Activated CD4-positive, alpha-beta memory T cell treated with anti-CD3 and anti-CD28 coated beads, Interleukin-2, amount 10 ng/mL, durations not matched to agents 7 days and 5 days (primary cell): Measurements from ENCODE around the gene NOTCH2. TPM values are rescaled to one million over a fixed set of nuclear protein-coding genes. Genes with fewer than 3 reads are reported as not detected.

Experiments used
- CTCF ChIA-PET: fragments of 350-600 bp; sonication (Branson Sonifier 250); formaldehyde crosslinking; loops from one replicate; lab custom pipeline; 2021; ENCODE audit warnings: antibody characterized with exemption, inconsistent platforms; lab: Charles Lee
- POLR2A ChIA-PET: fragments of 350-600 bp; sonication (Branson Sonifier 250); formaldehyde crosslinking; loops from one replicate; lab custom pipeline; 2021; ENCODE audit warnings: antibody characterized with exemption; lab: Charles Lee
- DNase-seq: peaks from one replicate; pipeline ENCODE4 v3.0.0-alpha.2; 2020
- H3K27ac Mint-ChIP-seq: one replicate; pipeline ENCODE4 v1.8.0; 2021; ENCODE audit warnings: mild to moderate bottlenecking, mixed read lengths
- H3K27me3 Mint-ChIP-seq: one replicate; pipeline ENCODE4 v1.8.0; 2021; ENCODE audit warnings: mixed read lengths
- H3K36me3 Mint-ChIP-seq: one replicate; pipeline ENCODE4 v1.8.0; 2021; ENCODE audit warnings: low read depth, mixed read lengths
- H3K4me1 Mint-ChIP-seq: one replicate; pipeline ENCODE4 v1.8.0; 2021; ENCODE audit warnings: mixed read lengths
- H3K4me3 Mint-ChIP-seq: one replicate; pipeline ENCODE4 v1.8.0; 2021; ENCODE audit warnings: mild to moderate bottlenecking, mixed read lengths
- H3K9me3 Mint-ChIP-seq: one replicate; pipeline ENCODE4 v1.8.0; 2021; ENCODE audit warnings: mixed read lengths
- total RNA-seq, 2 experiments: library from RNA; stranded (reverse); gene quantifications; one replicate each; pipeline ENCODE4 v1.2.3, GENCODE V29; 2021

NOTCH2 gene
- total RNA-seq, 2 experiments from 2014 or later, result 81.9 to 88.7 TPM

DNA sequence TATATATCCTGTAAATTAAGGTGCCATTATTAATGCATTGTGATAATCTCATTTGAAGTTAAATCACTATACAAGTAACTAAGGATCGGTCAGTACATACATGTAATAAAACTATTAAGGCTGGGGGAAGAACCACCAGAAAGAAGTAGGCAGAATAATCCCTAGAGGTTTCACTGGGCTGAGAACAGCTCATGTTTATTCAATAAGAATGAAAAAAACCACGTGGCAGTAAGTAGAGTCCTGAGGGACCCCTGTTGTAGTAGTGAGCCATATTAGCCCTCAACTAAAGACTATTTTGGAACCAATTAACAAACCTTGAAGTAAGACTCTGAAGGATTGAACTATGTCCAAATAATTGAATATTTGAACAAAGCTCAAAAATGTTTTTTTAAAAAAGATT, 126.2 kb downstream of the NOTCH2 start:
- peaks cover 39% of the 10 kb centered on the region for H3K36me3 Mint-ChIP-seq
- H3K9me3 Mint-ChIP-seq, result no peaks in the 10 kb centered on the region
- ChIA-PET CTCF (interaction anchor here (0.5 to 1.2 kb wide), 3 partner anchors 9 to 24 kb away, joined by 3 to 7 read pairs (median 4); no protein-coding TSS in a partner anchor), POLR2A (no interaction called here)
- H3K27me3 Mint-ChIP-seq, result no peaks in the 10 kb centered on the region
- H3K4me3 Mint-ChIP-seq, result no peak overlapping the region
- DNase-seq, result no peak
- H3K27ac Mint-ChIP-seq, result no peak overlapping the region
- no peaks in the 10 kb centered on the region for H3K4me1 Mint-ChIP-seq

GRCh38 chr1:119941392-119941791, 128.1 kb downstream of the NOTCH2 start:
- POLR2A ChIA-PET, result interaction anchor here (1.3 kb wide), 1 partner anchor 9 kb away, joined by 3 read pairs; no protein-coding TSS in a partner anchor
- no peak for DNase-seq
- no peaks in the 10 kb centered on the region for H3K27me3 Mint-ChIP-seq
- CTCF ChIA-PET, result interaction anchor here (1.2 kb wide), 1 partner anchor 27 kb away, joined by 4 read pairs; no protein-coding TSS in a partner anchor
- H3K27ac Mint-ChIP-seq, result peak overlapping the region; percentile 14
- H3K9me3 Mint-ChIP-seq, result no peaks in the 10 kb centered on the region
- no peak overlapping the region for H3K4me3 Mint-ChIP-seq
- peaks cover 44% of the 10 kb centered on the region for H3K36me3 Mint-ChIP-seq
- H3K4me1 Mint-ChIP-seq, result no peaks in the 10 kb centered on the region

GRCh38 chr1:119940697-119941096, 128.8 kb downstream of the NOTCH2 start:
- CTCF ChIA-PET, result interaction anchor here (0.8 to 1.2 kb wide), 3 partner anchors 8 to 27 kb away, joined by 3 to 4 read pairs (median 3); no protein-coding TSS in a partner anchor
- POLR2A ChIA-PET, result interaction anchor here (1.3 kb wide), 1 partner anchor 9 kb away, joined by 3 read pairs; no protein-coding TSS in a partner anchor

GRCh38 chr1:119937198-119937597, 132.3 kb downstream of the NOTCH2 start:
- no peaks in the 10 kb centered on the region for H3K4me1 Mint-ChIP-seq
- no peak overlapping the region for H3K27ac Mint-ChIP-seq
- H3K36me3 Mint-ChIP-seq, result peaks cover 80% of the 10 kb centered on the region
- POLR2A ChIA-PET, result no interaction called here
- H3K4me3 Mint-ChIP-seq, result no peak overlapping the region
- CTCF ChIA-PET, result interaction anchor here (1.1 to 1.2 kb wide), 2 partner anchors 12 to 13 kb away, joined by 3 to 4 read pairs; no protein-coding TSS in a partner anchor
- peaks cover 7% of the 10 kb centered on the region for H3K9me3 Mint-ChIP-seq
- DNase-seq, result no peak
- H3K27me3 Mint-ChIP-seq, result no peaks in the 10 kb centered on the region

More at GRCh38 chr1:119940697-119941096, 128.8 kb downstream of the NOTCH2 start:
- no peaks in the 10 kb centered on the region for H3K9me3 Mint-ChIP-seq
- H3K4me3 Mint-ChIP-seq, result no peak overlapping the region
- peaks cover 48% of the 10 kb centered on the region for H3K36me3 Mint-ChIP-seq
- DNase-seq, result no peak
- no peak overlapping the region for H3K27ac Mint-ChIP-seq
- no peaks in the 10 kb centered on the region for H3K4me1 Mint-ChIP-seq
- no peaks in the 10 kb centered on the region for H3K27me3 Mint-ChIP-seq

- H3K27ac Mint-ChIP-seq, result no peak overlapping the region
- peaks cover 71% of the 10 kb centered on the region for H3K36me3 Mint-ChIP-seq
- H3K9me3 Mint-ChIP-seq, result peaks cover 7% of the 10 kb centered on the region
- CTCF ChIA-PET, result interaction anchor here (1.5 kb wide), 1 partner anchor 127 kb away, joined by 4 read pairs; no protein-coding TSS in a partner anchor
- no peaks in the 10 kb centered on the region for H3K4me1 Mint-ChIP-seq
- POLR2A ChIA-PET, result no interaction called here
- no peak for DNase-seq
- no peak overlapping the region for H3K4me3 Mint-ChIP-seq
- H3K27me3 Mint-ChIP-seq, result no peaks in the 10 kb centered on the region
Measured at GRCh38 chr1:119935915-119936314, 133.5 kb downstream of the NOTCH2 start.

GRCh38 chr1:119935373-119935772, 134.1 kb downstream of the NOTCH2 start:
- Mint-ChIP-seq H3K27me3 (no peaks in the 10 kb centered on the region), H3K4me3 (no peak overlapping the region), H3K9me3 (peaks cover 7% of the 10 kb centered on the region), H3K27ac (no peak overlapping the region), H3K4me1 (no peaks in the 10 kb centered on the region), H3K36me3 (peaks cover 67% of the 10 kb centered on the region)
- DNase-seq, result no peak
- CTCF ChIA-PET, result interaction anchor here (1.5 kb wide), 1 partner anchor 126 kb away, joined by 4 read pairs; no protein-coding TSS in a partner anchor
- POLR2A ChIA-PET, result no interaction called here

DNA sequence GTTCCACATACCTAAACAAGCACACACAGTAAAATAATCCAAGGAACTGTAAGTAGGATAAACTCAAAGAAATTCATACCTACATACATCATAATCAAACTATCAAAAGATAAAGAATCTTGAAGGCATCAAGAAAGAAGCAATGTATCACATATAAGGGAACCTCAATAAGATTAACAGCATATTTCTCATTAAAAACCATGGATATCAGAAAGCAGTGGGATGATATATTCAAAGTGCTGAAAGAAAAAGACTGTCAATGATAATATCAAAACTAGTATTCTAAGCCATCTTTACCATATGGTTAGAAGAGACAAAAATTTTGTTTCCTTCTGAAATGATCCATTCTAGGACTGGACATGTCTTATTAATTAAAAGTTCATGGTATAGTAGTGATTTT, 136.1 kb downstream of the NOTCH2 start:
- peaks cover 61% of the 10 kb centered on the region for H3K36me3 Mint-ChIP-seq
- no peak overlapping the region for H3K4me3 Mint-ChIP-seq
- no peaks in the 10 kb centered on the region for H3K27me3 Mint-ChIP-seq
- no peak overlapping the region for H3K27ac Mint-ChIP-seq
- no peaks in the 10 kb centered on the region for H3K4me1 Mint-ChIP-seq
- H3K9me3 Mint-ChIP-seq, result peaks cover 7% of the 10 kb centered on the region
- ChIA-PET CTCF (no interaction called here), POLR2A (no interaction called here)
- no peak for DNase-seq

- DNase-seq, result no peak
- CTCF ChIA-PET, result no interaction called here
- Mint-ChIP-seq H3K36me3 (peaks cover 52% of the 10 kb centered on the region), H3K4me1 (no peaks in the 10 kb centered on the region), H3K9me3 (peaks cover 7% of the 10 kb centered on the region), H3K4me3 (no peak overlapping the region), H3K27me3 (no peaks in the 10 kb centered on the region), H3K27ac (no peak overlapping the region)
- POLR2A ChIA-PET, result no interaction called here
Measured at GRCh38 chr1:119929643-119930315, 139.7 kb downstream of the NOTCH2 start.

DNA sequence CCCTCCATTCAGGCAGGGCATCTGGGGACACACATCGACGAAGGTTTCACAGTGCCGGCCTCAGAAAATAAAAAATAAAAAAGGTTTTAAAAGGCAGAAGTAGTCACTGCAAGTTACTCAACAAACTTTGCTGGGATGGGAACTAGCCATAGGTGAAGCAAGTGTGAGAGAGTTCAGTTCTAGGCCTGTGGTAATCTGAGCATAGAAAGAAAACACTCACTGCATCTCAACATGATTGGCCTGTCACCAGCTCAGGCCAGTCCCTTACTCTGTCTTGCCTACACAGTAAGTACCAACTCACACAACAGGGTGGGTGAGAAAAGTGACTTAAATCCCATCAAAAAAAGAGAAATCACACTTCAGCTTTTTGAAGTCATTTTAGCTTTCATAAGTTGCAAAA, 142.9 kb downstream of the NOTCH2 start:
- no peak for DNase-seq
- ChIA-PET POLR2A (interaction anchor here (1.1 kb wide), 1 partner anchor 28 kb away, joined by 3 read pairs; no protein-coding TSS in a partner anchor), CTCF (no interaction called here)
- Mint-ChIP-seq H3K4me3 (no peak overlapping the region), H3K36me3 (peaks cover 56% of the 10 kb centered on the region), H3K9me3 (no peaks in the 10 kb centered on the region), H3K27me3 (no peaks in the 10 kb centered on the region), H3K4me1 (no peaks in the 10 kb centered on the region), H3K27ac (no peak overlapping the region)

DNA sequence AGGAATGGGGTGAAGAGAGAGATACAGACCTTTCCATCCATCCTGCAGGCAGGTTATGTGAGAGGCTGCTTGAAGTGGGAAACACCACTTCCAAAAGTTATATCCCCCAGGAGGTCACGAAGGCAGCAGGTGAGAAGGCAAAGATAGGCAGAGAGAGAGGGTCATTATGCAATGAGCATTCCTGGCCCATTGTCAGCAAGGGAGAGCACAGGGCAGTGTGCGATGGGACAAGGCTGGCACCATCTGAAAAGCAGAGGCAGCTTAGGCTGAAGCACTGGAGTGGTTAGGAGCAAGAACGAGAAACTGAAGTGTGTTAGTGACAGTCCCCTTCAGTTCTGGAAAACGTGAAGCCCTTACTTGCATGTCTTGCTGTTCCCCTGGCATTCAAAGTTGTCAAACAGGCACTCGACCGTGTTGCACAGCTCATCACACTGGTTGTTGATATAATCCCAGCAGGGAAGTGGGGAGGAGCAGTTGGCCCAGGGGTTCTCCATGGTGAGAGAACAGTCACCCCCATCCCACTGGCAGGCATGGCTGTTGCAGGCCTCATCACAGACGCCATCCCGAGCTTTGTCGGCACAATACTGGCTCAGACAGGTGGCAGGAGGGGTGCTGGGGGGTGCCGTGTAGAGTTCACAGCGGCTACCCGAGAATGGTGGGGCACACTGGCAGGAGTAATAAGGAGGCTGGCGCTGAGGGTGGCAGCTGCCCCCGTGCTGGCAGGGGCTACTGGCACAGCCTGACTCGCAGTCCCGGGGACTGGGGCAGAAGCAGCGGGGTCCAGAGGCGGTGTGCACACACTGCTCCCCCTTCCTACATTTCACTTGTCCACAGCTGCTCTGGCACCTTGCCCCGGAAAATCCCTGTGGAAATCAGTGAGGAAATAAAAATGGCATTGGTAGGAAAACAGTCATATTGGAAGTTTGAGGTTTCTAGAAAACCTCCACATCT, 144.2 kb downstream of the NOTCH2 start:
- H3K9me3 Mint-ChIP-seq, result no peaks in the 10 kb centered on the region
- no peaks in the 10 kb centered on the region for H3K27me3 Mint-ChIP-seq
- no peaks in the 10 kb centered on the region for H3K4me1 Mint-ChIP-seq
- no peak overlapping the region for H3K27ac Mint-ChIP-seq
- CTCF ChIA-PET, result no interaction called here
- DNase-seq, result no peak
- H3K36me3 Mint-ChIP-seq, result peaks cover 64% of the 10 kb centered on the region
- H3K4me3 Mint-ChIP-seq, result no peak overlapping the region
- POLR2A ChIA-PET, result no interaction called here

DNA sequence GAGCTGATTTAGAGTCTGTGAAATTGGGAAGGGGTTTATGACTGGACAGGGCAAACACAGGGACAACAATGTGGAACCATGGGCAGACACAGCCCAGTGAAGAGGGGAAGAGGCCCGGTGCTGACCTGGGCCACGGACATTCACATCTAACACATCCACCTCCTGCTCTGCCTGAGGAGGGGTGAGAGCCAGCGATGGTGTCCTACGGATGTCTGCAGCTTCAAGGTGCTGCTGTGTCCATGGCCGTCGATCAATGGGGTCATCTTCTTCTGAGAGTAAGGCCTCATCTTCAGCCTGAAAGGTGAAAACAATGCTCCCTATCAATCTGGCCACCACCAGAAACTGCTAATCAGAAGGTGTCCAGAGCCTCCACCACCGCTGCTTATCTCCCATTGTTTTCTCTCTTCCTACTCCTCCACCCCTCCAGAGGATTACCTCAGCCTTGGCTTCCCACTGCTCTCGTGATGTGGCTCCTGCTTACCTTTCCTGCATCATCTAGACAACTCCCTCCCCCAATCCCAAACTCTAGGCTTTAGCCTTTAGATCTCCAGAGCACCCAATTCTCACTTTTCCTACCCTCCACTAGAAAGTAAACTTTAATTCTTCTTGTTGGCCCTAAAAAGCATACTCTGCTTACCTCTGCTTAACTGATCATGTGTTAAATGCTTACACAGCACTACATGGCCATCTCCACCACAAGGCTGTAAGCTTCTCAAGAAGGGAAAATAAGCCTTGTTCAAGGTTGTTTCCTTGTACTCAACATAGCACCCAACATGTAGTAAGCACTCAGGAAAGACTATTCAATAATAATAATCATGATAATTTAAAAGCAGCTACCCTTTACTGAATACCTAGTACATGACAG, 149.1 kb downstream of the NOTCH2 start:
- Mint-ChIP-seq H3K9me3 (no peaks in the 10 kb centered on the region), H3K27ac (no peak overlapping the region), H3K36me3 (peaks cover 87% of the 10 kb centered on the region), H3K4me3 (no peak overlapping the region), H3K27me3 (no peaks in the 10 kb centered on the region), H3K4me1 (no peaks in the 10 kb centered on the region)
- CTCF ChIA-PET, result interaction anchor here (1.0 kb wide), 1 partner anchor 29 kb away, joined by 4 read pairs; no protein-coding TSS in a partner anchor
- no peak for DNase-seq
- POLR2A ChIA-PET, result no interaction called here

- H3K27me3 Mint-ChIP-seq, result no peaks in the 10 kb centered on the region
- H3K4me3 Mint-ChIP-seq, result no peak overlapping the region
- no peak overlapping the region for H3K27ac Mint-ChIP-seq
- DNase-seq, result no peak
- no peaks in the 10 kb centered on the region for H3K9me3 Mint-ChIP-seq
- no peaks in the 10 kb centered on the region for H3K4me1 Mint-ChIP-seq
- ChIA-PET POLR2A (no interaction called here), CTCF (interaction anchor here (1.3 kb wide), 1 partner anchor 20 kb away, joined by 3 read pairs; no protein-coding TSS in a partner anchor)
- H3K36me3 Mint-ChIP-seq, result peaks cover 87% of the 10 kb centered on the region
Measured at GRCh38 chr1:119919241-119919640, 150.2 kb downstream of the NOTCH2 start.
